ENCODE data around the gene SCN2A. TPM values are rescaled to one million over a fixed set of nuclear protein-coding genes. Genes with fewer than 3 reads are reported as not detected.

The SCN2A gene
- total and polyA plus RNA-seq, 2 of the 4 experiments (the other 2 are of a cell fraction) = 0.24 to 0.54 TPM

DNA sequence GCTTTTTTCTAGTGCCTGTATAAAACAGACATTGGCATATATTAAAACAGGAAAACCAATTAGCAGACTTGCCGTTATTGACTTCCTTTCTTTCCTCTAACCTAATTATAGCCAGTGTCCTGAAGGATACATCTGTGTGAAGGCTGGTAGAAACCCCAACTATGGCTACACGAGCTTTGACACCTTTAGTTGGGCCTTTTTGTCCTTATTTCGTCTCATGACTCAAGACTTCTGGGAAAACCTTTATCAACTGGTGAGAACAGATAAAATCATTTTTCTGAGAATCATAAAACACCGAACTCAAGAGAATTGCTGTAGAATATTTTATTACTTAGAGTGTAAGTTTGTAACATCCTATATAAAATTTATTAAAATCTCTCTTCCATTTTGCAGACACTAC is 74.3 kb downstream of the SCN2A start:
- Histone ChIP-seq H3K4me3 (ENCODE audit: insufficient read depth, low read depth, low read length) (no peak overlapping the region), H2BK15ac (ENCODE audit: low read depth, low read length) (no peak overlapping the region), H3K36me3 (ENCODE audit: control insufficient read depth, insufficient read depth, low read length) (no peaks in the 10 kb centered on the region), H2BK20ac (ENCODE audit: low read depth, low read length) (no peak overlapping the region), H4K91ac (ENCODE audit: insufficient read depth, low read depth, low read length) (no peak overlapping the region), H4K8ac (ENCODE audit: low read depth in 2 of 2, low read length in 2 of 2) (no peak overlapping the region), H4K5ac (ENCODE audit: low read depth, low read length) (no peak overlapping the region), H3K9me1 (ENCODE audit: insufficient read depth, low read length) (no peaks in the 10 kb centered on the region), H3K27me3 (ENCODE audit: control insufficient read depth, insufficient read depth, low read length) (no peaks in the 10 kb centered on the region), H3K4me2 (ENCODE audit: low read depth, low read length) (no peak overlapping the region), H2BK5ac (ENCODE audit: low read depth, low read length, poor library complexity, severe bottlenecking) (no peak overlapping the region), H2AK9ac (replicated peaks; ENCODE audit: low read depth, low read length, poor library complexity) (no peak overlapping the region), H3K18ac (ENCODE audit: low read depth, low read length) (no peak overlapping the region), H3K4me1 (ENCODE audit: control insufficient read depth, insufficient read depth, low read length) (no peaks in the 10 kb centered on the region), H3K14ac (replicated peaks; ENCODE audit: low read depth, low read length) (no peak overlapping the region), H2BK120ac (ENCODE audit: low read depth, low read length) (no peak overlapping the region), H3K56ac (ENCODE audit: extremely low read depth, insufficient read depth, low read length) (no peak overlapping the region), H3K23ac (ENCODE audit: low read depth, low read length) (no peak overlapping the region), H3K9ac (ENCODE audit: low read depth, low read length) (no peak overlapping the region), H3K27ac (ENCODE audit: insufficient read depth, low read length) (no peak overlapping the region), H3K79me1 (ENCODE audit: low read depth in 1 of 2, low read length in 2 of 2) (no peaks in the 10 kb centered on the region), H3K4ac (ENCODE audit: low read depth, low read length) (no peak overlapping the region), H4K20me1 (ENCODE audit: insufficient read depth, low read length) (no peaks in the 10 kb centered on the region), H3K9me3 (ENCODE audit: control insufficient read depth, insufficient read depth, low read length) (no peaks in the 10 kb centered on the region), H2AFZ (replicated peaks; ENCODE audit: low read length, poor library complexity) (no peak overlapping the region), H2AK5ac (ENCODE audit: low read depth, low read length) (no peak overlapping the region)
- ATAC-seq (ENCODE audit: low read depth) = no peak
- WGBS, 2 experiments (ENCODE audit: extremely low coverage in 2 of 2, insufficient read length in 1 of 2) = 60% methylated on average over 1 of the region's 4 CpGs; no CpG with 5 or more reads in 1 of the 2 experiments
- BruUV-seq (replicated peaks) = no TSS peak
- no peak for DNase-seq
- POLR2A ChIA-PET (ENCODE audit: unreplicated experiment) = no interaction called here
- in situ Hi-C loops (cut with MboI; ENCODE audit: low sequenced_read_pairs) = no loop called here
- intact Hi-C loops (cut with micrococcal nuclease) = no loop called here
- dilution Hi-C loops (cut with HindIII; ENCODE audit: low sequenced_read_pairs, unreplicated experiment) = no loop called here
- TF ChIP-seq MXI1 (IDR thresholded peaks at IDR 0.05; ENCODE audit: borderline replicate concordance, low read depth, low read length) (no peak), CEBPB (IDR thresholded peaks at IDR 0.05; ENCODE audit: low read depth, low read length) (no peak), NFE2L2 (IDR thresholded peaks at IDR 0.05; ENCODE audit: low read depth, low read length) (no peak), POLR2A (IDR thresholded peaks at IDR 0.05; ENCODE audit: low read depth, low read length) (no peak), BHLHE40 (IDR thresholded peaks at IDR 0.05; ENCODE audit: low read depth, low read length) (no peak), SMC3 (IDR thresholded peaks at IDR 0.05; ENCODE audit: low read depth, low read length) (no peak), RAD21 (IDR thresholded peaks at IDR 0.05; ENCODE audit: low read length) (no peak), RFX5 (IDR thresholded peaks at IDR 0.05; ENCODE audit: low read depth, low read length) (no peak), CHD1 (IDR thresholded peaks at IDR 0.05; ENCODE audit: low read depth, low read length) (no peak), RCOR1 (IDR thresholded peaks at IDR 0.05; ENCODE audit: insufficient replicate concordance, low read length) (no peak), FOS (IDR thresholded peaks at IDR 0.05; ENCODE audit: low read depth, low read length) (no peak), MAZ (IDR thresholded peaks at IDR 0.05; ENCODE audit: borderline replicate concordance, low read depth, low read length) (no peak), MAFK (IDR thresholded peaks at IDR 0.05; ENCODE audit: low read depth, low read length) (no peak)
- TF ChIP-seq, protein P1, sequence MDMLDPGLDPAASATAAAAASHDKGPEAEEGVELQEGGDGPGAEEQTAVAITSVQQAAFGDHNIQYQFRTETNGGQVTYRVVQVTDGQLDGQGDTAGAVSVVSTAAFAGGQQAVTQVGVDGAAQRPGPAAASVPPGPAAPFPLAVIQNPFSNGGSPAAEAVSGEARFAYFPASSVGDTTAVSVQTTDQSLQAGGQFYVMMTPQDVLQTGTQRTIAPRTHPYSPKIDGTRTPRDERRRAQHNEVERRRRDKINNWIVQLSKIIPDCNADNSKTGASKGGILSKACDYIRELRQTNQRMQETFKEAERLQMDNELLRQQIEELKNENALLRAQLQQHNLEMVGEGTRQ (IDR thresholded peaks at IDR 0.05; ENCODE audit: low read depth, low read length) = no peak
- TF ChIP-seq, protein P2, sequence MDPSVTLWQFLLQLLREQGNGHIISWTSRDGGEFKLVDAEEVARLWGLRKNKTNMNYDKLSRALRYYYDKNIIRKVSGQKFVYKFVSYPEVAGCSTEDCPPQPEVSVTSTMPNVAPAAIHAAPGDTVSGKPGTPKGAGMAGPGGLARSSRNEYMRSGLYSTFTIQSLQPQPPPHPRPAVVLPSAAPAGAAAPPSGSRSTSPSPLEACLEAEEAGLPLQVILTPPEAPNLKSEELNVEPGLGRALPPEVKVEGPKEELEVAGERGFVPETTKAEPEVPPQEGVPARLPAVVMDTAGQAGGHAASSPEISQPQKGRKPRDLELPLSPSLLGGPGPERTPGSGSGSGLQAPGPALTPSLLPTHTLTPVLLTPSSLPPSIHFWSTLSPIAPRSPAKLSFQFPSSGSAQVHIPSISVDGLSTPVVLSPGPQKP (IDR thresholded peaks at IDR 0.05; ENCODE audit: borderline replicate concordance, low read depth, low read length) = no peak
- TF ChIP-seq, protein P3, sequence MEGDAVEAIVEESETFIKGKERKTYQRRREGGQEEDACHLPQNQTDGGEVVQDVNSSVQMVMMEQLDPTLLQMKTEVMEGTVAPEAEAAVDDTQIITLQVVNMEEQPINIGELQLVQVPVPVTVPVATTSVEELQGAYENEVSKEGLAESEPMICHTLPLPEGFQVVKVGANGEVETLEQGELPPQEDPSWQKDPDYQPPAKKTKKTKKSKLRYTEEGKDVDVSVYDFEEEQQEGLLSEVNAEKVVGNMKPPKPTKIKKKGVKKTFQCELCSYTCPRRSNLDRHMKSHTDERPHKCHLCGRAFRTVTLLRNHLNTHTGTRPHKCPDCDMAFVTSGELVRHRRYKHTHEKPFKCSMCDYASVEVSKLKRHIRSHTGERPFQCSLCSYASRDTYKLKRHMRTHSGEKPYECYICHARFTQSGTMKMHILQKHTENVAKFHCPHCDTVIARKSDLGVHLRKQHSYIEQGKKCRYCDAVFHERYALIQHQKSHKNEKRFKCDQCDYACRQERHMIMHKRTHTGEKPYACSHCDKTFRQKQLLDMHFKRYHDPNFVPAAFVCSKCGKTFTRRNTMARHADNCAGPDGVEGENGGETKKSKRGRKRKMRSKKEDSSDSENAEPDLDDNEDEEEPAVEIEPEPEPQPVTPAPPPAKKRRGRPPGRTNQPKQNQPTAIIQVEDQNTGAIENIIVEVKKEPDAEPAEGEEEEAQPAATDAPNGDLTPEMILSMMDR (conservative IDR thresholded peaks at IDR 0.05; ENCODE audit: low read depth, low read length) = no peak
- CTCF ChIA-PET = no interaction called here
